ENCODE measurements around the gene ZNF778. TPM values are rescaled to one million over a fixed set of nuclear protein-coding genes. Genes with fewer than 3 reads are reported as not detected.
A peak's percentile ranks its signal among the peaks of the same experiment; 100 is the strongest.

The ZNF778 gene
- total and polyA plus RNA-seq, 2 of the 13 experiments (the other 11 are each of a cell fraction or from before 2014, with no cell fraction given) = 3.8 to 7.2 TPM

DNA sequence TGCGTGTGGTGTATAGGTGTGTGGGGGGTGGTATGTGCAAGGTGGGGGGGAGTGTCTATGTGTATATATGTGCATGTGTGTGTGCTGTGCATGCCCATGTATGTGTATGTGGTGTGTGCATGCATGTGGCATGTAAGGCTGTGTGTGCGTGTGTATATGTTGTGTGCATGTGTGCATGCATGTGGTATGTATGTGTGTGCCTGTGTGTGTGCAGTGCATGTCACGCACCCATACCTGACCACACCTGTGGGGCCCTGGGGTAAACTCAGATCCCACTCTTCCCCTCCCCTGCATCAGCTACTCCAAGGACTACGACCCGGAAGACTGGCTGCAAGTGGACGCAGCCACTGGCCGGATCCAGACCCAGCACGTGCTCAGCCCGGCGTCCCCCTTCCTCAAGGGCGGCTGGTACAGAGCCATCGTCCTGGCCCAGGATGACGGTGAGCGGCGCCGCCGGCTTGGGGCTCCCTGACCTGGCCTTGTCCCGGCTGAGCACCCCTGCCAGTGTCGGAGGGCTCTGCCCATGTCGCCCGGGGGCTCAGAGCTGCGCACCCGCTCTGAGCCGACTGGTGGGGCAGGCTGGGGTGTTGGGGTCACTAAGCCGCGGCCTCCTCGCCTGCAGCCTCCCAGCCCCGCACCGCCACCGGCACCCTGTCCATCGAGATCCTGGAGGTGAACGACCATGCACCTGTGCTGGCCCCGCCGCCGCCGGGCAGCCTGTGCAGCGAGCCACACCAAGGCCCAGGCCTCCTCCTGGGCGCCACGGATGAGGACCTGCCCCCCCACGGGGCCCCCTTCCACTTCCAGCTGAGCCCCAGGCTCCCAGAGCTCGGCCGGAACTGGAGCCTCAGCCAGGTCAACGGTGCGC is 26.2 kb upstream of the ZNF778 start (continued):
- TF ChIP-seq, protein P1, sequence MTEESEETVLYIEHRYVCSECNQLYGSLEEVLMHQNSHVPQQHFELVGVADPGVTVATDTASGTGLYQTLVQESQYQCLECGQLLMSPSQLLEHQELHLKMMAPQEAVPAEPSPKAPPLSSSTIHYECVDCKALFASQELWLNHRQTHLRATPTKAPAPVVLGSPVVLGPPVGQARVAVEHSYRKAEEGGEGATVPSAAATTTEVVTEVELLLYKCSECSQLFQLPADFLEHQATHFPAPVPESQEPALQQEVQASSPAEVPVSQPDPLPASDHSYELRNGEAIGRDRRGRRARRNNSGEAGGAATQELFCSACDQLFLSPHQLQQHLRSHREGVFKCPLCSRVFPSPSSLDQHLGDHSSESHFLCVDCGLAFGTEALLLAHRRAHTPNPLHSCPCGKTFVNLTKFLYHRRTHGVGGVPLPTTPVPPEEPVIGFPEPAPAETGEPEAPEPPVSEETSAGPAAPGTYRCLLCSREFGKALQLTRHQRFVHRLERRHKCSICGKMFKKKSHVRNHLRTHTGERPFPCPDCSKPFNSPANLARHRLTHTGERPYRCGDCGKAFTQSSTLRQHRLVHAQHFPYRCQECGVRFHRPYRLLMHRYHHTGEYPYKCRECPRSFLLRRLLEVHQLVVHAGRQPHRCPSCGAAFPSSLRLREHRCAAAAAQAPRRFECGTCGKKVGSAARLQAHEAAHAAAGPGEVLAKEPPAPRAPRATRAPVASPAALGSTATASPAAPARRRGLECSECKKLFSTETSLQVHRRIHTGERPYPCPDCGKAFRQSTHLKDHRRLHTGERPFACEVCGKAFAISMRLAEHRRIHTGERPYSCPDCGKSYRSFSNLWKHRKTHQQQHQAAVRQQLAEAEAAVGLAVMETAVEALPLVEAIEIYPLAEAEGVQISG (CRISPR knock-in tag; IDR thresholded peaks at IDR 0.05) = 0 out of 2 replicates have a peak, but pooled peaks have one; percentile 51
- TF ChIP-seq RBM39 (IDR thresholded peaks at IDR 0.05; ENCODE audit: low read depth, low read length, poor library complexity, severe bottlenecking) = no peak
- 0 out of 2 replicates have a peak, but pooled peaks have one; percentile 38 for TF ChIP-seq ARID2 (CRISPR knock-in tag; IDR thresholded peaks at IDR 0.05; ENCODE audit: borderline replicate concordance)
- peak; percentile 70 for TF ChIP-seq ZMYM2 (CRISPR knock-in tag; IDR thresholded peaks at IDR 0.05)
- TF ChIP-seq MEIS2 (CRISPR knock-in tag; IDR thresholded peaks at IDR 0.05) = peak; percentile 36; the same call in 1 of the 2 replicates
- TF ChIP-seq, protein P2, sequence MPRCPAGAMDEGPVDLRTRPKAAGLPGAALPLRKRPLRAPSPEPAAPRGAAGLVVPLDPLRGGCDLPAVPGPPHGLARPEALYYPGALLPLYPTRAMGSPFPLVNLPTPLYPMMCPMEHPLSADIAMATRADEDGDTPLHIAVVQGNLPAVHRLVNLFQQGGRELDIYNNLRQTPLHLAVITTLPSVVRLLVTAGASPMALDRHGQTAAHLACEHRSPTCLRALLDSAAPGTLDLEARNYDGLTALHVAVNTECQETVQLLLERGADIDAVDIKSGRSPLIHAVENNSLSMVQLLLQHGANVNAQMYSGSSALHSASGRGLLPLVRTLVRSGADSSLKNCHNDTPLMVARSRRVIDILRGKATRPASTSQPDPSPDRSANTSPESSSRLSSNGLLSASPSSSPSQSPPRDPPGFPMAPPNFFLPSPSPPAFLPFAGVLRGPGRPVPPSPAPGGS (CRISPR knock-in tag; IDR thresholded peaks at IDR 0.05) = no peak
- TF ChIP-seq, protein P3, sequence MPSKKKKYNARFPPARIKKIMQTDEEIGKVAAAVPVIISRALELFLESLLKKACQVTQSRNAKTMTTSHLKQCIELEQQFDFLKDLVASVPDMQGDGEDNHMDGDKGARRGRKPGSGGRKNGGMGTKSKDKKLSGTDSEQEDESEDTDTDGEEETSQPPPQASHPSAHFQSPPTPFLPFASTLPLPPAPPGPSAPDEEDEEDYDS (CRISPR knock-in tag; IDR thresholded peaks at IDR 0.05) = 0 out of 2 replicates have a peak, but pooled peaks have one; percentile 26
- TF ChIP-seq MYC (CRISPR knock-in tag; IDR thresholded peaks at IDR 0.05; ENCODE audit: borderline replicate concordance) = peak; percentile 96
- TF ChIP-seq KMT2B (CRISPR knock-in tag; IDR thresholded peaks at IDR 0.05) = peak; percentile 30; the same call in 1 of the 2 replicates
- TF ChIP-seq, protein P4, sequence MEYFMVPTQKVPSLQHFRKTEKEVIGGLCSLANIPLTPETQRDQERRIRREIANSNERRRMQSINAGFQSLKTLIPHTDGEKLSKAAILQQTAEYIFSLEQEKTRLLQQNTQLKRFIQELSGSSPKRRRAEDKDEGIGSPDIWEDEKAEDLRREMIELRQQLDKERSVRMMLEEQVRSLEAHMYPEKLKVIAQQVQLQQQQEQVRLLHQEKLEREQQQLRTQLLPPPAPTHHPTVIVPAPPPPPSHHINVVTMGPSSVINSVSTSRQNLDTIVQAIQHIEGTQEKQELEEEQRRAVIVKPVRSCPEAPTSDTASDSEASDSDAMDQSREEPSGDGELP (IDR thresholded peaks at IDR 0.05; ENCODE audit: borderline replicate concordance, low read depth) = peak; percentile 54; the same call in 1 of the 2 replicates
- TF ChIP-seq PHB2 (IDR thresholded peaks at IDR 0.05; ENCODE audit: partially characterized antibody) = no peak
- TF ChIP-seq REL (CRISPR knock-in tag; conservative IDR thresholded peaks at IDR 0.05) = 0 out of 2 replicates have a peak, but pooled peaks have one; percentile 70
- no peak for TF ChIP-seq ZNF121 (CRISPR knock-in tag; IDR thresholded peaks at IDR 0.05)
- TF ChIP-seq, protein P5, sequence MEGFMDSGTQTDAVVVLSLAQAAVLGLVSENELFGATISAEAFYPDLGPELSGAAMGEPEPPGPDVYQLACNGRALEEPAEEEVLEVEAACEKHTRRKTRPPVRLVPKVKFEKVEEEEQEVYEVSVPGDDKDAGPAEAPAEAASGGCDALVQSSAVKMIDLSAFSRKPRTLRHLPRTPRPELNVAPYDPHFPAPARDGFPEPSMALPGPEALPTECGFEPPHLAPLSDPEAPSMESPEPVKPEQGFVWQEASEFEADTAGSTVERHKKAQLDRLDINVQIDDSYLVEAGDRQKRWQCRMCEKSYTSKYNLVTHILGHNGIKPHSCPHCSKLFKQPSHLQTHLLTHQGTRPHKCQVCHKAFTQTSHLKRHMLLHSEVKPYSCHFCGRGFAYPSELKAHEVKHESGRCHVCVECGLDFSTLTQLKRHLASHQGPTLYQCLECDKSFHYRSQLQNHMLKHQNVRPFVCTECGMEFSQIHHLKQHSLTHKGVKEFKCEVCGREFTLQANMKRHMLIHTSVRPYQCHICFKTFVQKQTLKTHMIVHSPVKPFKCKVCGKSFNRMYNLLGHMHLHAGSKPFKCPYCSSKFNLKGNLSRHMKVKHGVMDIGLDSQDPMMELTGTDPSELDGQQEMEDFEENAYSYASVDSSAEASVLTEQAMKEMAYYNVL (CRISPR knock-in tag; IDR thresholded peaks at IDR 0.05; ENCODE audit: borderline replicate concordance) = 0 out of 2 replicates have a peak, but pooled peaks have one; percentile 67
- TF ChIP-seq, protein P6, sequence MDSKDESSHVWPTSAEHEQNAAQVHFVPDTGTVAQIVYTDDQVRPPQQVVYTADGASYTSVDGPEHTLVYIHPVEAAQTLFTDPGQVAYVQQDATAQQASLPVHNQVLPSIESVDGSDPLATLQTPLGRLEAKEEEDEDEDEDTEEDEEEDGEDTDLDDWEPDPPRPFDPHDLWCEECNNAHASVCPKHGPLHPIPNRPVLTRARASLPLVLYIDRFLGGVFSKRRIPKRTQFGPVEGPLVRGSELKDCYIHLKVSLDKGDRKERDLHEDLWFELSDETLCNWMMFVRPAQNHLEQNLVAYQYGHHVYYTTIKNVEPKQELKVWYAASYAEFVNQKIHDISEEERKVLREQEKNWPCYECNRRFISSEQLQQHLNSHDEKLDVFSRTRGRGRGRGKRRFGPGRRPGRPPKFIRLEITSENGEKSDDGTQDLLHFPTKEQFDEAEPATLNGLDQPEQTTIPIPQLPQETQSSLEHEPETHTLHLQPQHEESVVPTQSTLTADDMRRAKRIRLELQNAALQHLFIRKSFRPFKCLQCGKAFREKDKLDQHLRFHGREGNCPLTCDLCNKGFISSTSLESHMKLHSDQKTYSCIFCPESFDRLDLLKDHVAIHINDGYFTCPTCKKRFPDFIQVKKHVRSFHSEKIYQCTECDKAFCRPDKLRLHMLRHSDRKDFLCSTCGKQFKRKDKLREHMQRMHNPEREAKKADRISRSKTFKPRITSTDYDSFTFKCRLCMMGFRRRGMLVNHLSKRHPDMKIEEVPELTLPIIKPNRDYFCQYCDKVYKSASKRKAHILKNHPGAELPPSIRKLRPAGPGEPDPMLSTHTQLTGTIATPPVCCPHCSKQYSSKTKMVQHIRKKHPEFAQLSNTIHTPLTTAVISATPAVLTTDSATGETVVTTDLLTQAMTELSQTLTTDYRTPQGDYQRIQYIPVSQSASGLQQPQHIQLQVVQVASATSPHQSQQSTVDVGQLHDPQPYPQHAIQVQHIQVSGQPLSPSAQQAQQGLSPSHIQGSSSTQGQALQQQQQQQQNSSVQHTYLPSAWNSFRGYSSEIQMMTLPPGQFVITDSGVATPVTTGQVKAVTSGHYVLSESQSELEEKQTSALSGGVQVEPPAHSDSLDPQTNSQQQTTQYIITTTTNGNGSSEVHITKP (CRISPR knock-in tag; IDR thresholded peaks at IDR 0.05; ENCODE audit: low read depth) = peak; percentile 77
- TF ChIP-seq MBNL3 (CRISPR knock-in tag; conservative IDR thresholded peaks at IDR 0.05) = no peak

Data from HepG2 (cell line).